HG03045 (cell line): ENCODE measurements around the gene GRAP2.

ENCODE experiments used
- ATAC-seq: cut with Tn5 transposase; IDR thresholded peaks from one replicate; pipeline ENCODE4 v1.9.1; 2021; ENCODE audit warnings: mild to moderate bottlenecking, moderate library complexity; ENCODE audit not compliant: unreplicated experiment

Gene GRAP2

GRCh38 chr22:39960791-39961746 is 60.2 kb downstream of the GRAP2 start:
- peak; percentile 77 for ATAC-seq

GRCh38 chr22:39962071-39962470 is 61.2 kb downstream of the GRAP2 start:
- no peak for ATAC-seq

GRCh38 chr22:39965748-39966147 is 64.9 kb downstream of the GRAP2 start:
- ATAC-seq = no peak

- ATAC-seq = no peak
Measured at GRCh38 chr22:39966470-39966869, 65.6 kb downstream of the GRAP2 start.

- ATAC-seq = no peak
Measured at GRCh38 chr22:39967103-39967829, 66.4 kb downstream of the GRAP2 start.

- no peak for ATAC-seq
Measured at GRCh38 chr22:39967996-39968972, 67.4 kb downstream of the GRAP2 start.

GRCh38 chr22:39970742-39971141 is 69.9 kb downstream of the GRAP2 start:
- no peak for ATAC-seq

- ATAC-seq = no peak
Measured at GRCh38 chr22:39972641-39973040, 71.8 kb downstream of the GRAP2 start.

- ATAC-seq = no peak
Measured at GRCh38 chr22:39973656-39974055, 72.8 kb downstream of the GRAP2 start.

- no peak for ATAC-seq
Measured at GRCh38 chr22:39974065-39974464, 73.2 kb downstream of the GRAP2 start.

- no peak for ATAC-seq
Measured at GRCh38 chr22:39979048-39979447, 78.2 kb downstream of the GRAP2 start.

- no peak for ATAC-seq
Measured at GRCh38 chr22:39979458-39979857, 78.6 kb downstream of the GRAP2 start.

GRCh38 chr22:39980596-39980995 is 79.7 kb downstream of the GRAP2 start:
- ATAC-seq = no peak

GRCh38 chr22:39983346-39983745 is 82.5 kb downstream of the GRAP2 start:
- no peak for ATAC-seq

GRCh38 chr22:39984006-39984405 is 83.1 kb downstream of the GRAP2 start:
- ATAC-seq = no peak

GRCh38 chr22:39984746-39985145 is 83.9 kb downstream of the GRAP2 start:
- ATAC-seq = no peak

GRCh38 chr22:39985383-39986035 is 84.6 kb downstream of the GRAP2 start:
- ATAC-seq = no peak

GRCh38 chr22:39988386-39989114 is 87.7 kb downstream of the GRAP2 start:
- ATAC-seq = no peak

GRCh38 chr22:39989633-39990032 is 88.7 kb downstream of the GRAP2 start:
- no peak for ATAC-seq

GRCh38 chr22:39990686-39991085 is 89.8 kb downstream of the GRAP2 start:
- ATAC-seq = no peak
